SU-DHL-6 (cell line): ENCODE measurements around the gene ANXA8.

Experiments
- EZH2phosphoT487 ChIP-seq: fragments of 200-600 bp; sonication (generic), shearing (Covaris generic); conservative IDR thresholded peaks from 2 replicates; pipeline ENCODE4 v1.6.1; 2018; ENCODE audit warnings: mild to moderate bottlenecking, antibody characterized with exemption, low read length, moderate library complexity, mixed read lengths
- TF ChIP-seq, protein P1 (sequence below): fragments of 200-600 bp; sonication (generic); IDR thresholded peaks from one replicate; pipeline ENCODE4 v1.5.1; 2017; ENCODE audit warnings: antibody characterized with exemption, mild to moderate bottlenecking, low read length, moderate library complexity; ENCODE audit not compliant: insufficient read depth, poor library complexity, severe bottlenecking

GRCh38 chr10:47454008-47454779 lies 29.7 kb downstream of the ANXA8 start:
- TF ChIP-seq, protein P1, sequence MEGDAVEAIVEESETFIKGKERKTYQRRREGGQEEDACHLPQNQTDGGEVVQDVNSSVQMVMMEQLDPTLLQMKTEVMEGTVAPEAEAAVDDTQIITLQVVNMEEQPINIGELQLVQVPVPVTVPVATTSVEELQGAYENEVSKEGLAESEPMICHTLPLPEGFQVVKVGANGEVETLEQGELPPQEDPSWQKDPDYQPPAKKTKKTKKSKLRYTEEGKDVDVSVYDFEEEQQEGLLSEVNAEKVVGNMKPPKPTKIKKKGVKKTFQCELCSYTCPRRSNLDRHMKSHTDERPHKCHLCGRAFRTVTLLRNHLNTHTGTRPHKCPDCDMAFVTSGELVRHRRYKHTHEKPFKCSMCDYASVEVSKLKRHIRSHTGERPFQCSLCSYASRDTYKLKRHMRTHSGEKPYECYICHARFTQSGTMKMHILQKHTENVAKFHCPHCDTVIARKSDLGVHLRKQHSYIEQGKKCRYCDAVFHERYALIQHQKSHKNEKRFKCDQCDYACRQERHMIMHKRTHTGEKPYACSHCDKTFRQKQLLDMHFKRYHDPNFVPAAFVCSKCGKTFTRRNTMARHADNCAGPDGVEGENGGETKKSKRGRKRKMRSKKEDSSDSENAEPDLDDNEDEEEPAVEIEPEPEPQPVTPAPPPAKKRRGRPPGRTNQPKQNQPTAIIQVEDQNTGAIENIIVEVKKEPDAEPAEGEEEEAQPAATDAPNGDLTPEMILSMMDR = no peak
- no peak for TF ChIP-seq EZH2phosphoT487
